Keratinocyte (primary cell): ENCODE measurements around the gene KRT1. TPM values are rescaled to one million over a fixed set of nuclear protein-coding genes. Genes with fewer than 3 reads are reported as not detected.

Source experiments
- DNase-seq: peaks from one replicate; pipeline ENCODE4 v3.0.0-alpha.2; 2011; ENCODE audit warnings: low read depth, missing footprints, low spot score
- FAIRE-seq: peaks from 2 replicates; lab custom pipeline; 2011; peaks lifted over from hg19 to GRCh38; lab: Jason Lieb, UNC
- H2AFZ ChIP-seq: 2 replicates; pipeline ENCODE4 v1.6.0; 2012; ENCODE audit warnings: low read length, control low read depth, inconsistent platforms; ENCODE audit not compliant: control insufficient read depth
- H3K27ac ChIP-seq: 2 replicates; pipeline ENCODE4 v1.5.1; 2011; ENCODE audit warnings: low read length; ENCODE audit not compliant: control insufficient read depth, insufficient read depth
- H3K27me3 ChIP-seq: 3 replicates; pipeline ENCODE4 v1.6.0; 2011; ENCODE audit warnings: low read length; ENCODE audit not compliant: control insufficient read depth, insufficient read depth; ENCODE audit errors: extremely low read depth
- H3K36me3 ChIP-seq, 2 experiments: 2 replicates in 1 of 2; 3 replicates in 1 of 2; pipeline ENCODE4 v1.5.1; 2011; ENCODE audit warnings: low read length in 2 of 2, mild to moderate bottlenecking in 1 of 2; ENCODE audit not compliant: control insufficient read depth in 2 of 2, insufficient read depth in 2 of 2; ENCODE audit errors: extremely low read depth in 1 of 2
- H3K4me1 ChIP-seq: 3 replicates; pipeline ENCODE4 v1.5.1; 2011; ENCODE audit warnings: low read length; ENCODE audit not compliant: control insufficient read depth, insufficient read depth; ENCODE audit errors: extremely low read depth
- H3K4me2 ChIP-seq: 3 replicates; pipeline ENCODE4 v1.6.0; 2011; ENCODE audit warnings: low read depth, low read length; ENCODE audit not compliant: control insufficient read depth, insufficient read depth; ENCODE audit errors: extremely low read depth
- H3K4me3 ChIP-seq, 3 experiments: fragments of 200-600 bp in 1 of 3; sonication (generic) in 1 of 3; 2 replicates in 2 of 3; 3 replicates in 1 of 3; pipeline ENCODE4 v1.5.1; 2011 to 2016; ENCODE audit warnings: low read length in 3 of 3, mild to moderate bottlenecking in 3 of 3, control low read depth in 2 of 3, inconsistent platforms in 1 of 3, low read depth in 1 of 3, mixed read lengths in 1 of 3, mixed run types in 1 of 3, moderate library complexity in 1 of 3; ENCODE audit not compliant: control insufficient read depth in 2 of 3, insufficient read depth in 2 of 3; ENCODE audit errors: extremely low read depth in 1 of 3
- H3K79me2 ChIP-seq: 2 replicates; pipeline ENCODE4 v1.6.0; 2012; ENCODE audit warnings: low read length; ENCODE audit not compliant: control insufficient read depth, insufficient read depth
- H3K9ac ChIP-seq: 3 replicates; pipeline ENCODE4 v1.6.0; 2011; ENCODE audit warnings: low read length; ENCODE audit not compliant: control insufficient read depth, insufficient read depth; ENCODE audit errors: extremely low read depth
- H3K9me1 ChIP-seq: 3 replicates; pipeline ENCODE4 v1.6.0; 2011; ENCODE audit warnings: low read length; ENCODE audit not compliant: control insufficient read depth, insufficient read depth; ENCODE audit errors: extremely low read depth
- H3K9me3 ChIP-seq: 2 replicates; pipeline ENCODE4 v1.5.1; 2012; ENCODE audit warnings: low read depth, low read length; ENCODE audit not compliant: control insufficient read depth
- H4K20me1 ChIP-seq: 3 replicates; pipeline ENCODE4 v1.6.0; 2011; ENCODE audit warnings: low read length; ENCODE audit not compliant: control insufficient read depth, insufficient read depth; ENCODE audit errors: extremely low read depth
- CTCF ChIP-seq, 3 experiments: IDR thresholded peaks in 1 of 3; conservative IDR thresholded peaks in 1 of 3; optimal IDR thresholded peaks in 1 of 3; 2 replicates in 2 of 3; 3 replicates in 1 of 3; pipeline versions ENCODE3 to v1.5.1; 2011; ENCODE audit warnings: low read length in 3 of 3, mild to moderate bottlenecking in 3 of 3, moderate library complexity in 2 of 3, control low read depth in 1 of 3, inconsistent platforms in 1 of 3; ENCODE audit not compliant: insufficient read depth in 2 of 3; ENCODE audit errors: extremely low read depth in 1 of 3
- EZH2 ChIP-seq: IDR thresholded peaks from one replicate; pipeline ENCODE4 v1.6.1; 2012; ENCODE audit warnings: inconsistent platforms, mild to moderate bottlenecking, low read length, moderate library complexity
- dilution Hi-C: fragments of 300-500 bp; cut with MboI; formaldehyde crosslinking; loops from one replicate; pipeline ENCODE4 v1.7.0; 2020; ENCODE audit warnings: low sequenced_read_pairs; ENCODE audit not compliant: extremely low pct_ligation_motif_present
- polyA plus RNA-seq, 5 experiments: library from polyadenylated mRNA; depleted of rRNA in 3 of 5; stranded (reverse) in 3 of 5; stranded (forward) in 1 of 5; unstranded in 1 of 5; fragments of >200 nt; gene quantifications; 1 replicate in 1 of 5; 2 replicates in 3 of 5; 3 replicates in 1 of 5; pipeline versions ENCODE4 v1.2.1 to v1.2.3, GENCODE V29; 2011 to 2012; ENCODE audit warnings: missing spikeins in 2 of 5, low read depth in 1 of 5, low replicate concordance in 1 of 5

Gene KRT1
- polyA plus RNA-seq, 1 donor (not counting 4 experiments of a cell fraction or from before 2014, with no cell fraction given), result 92.2 TPM

GRCh38 chr12:52691841-52692150 lies 11.6 kb upstream of the KRT1 start:
- no peaks in the 10 kb centered on the region for H4K20me1 ChIP-seq
- H3K4me3 ChIP-seq, result no peak overlapping the region
- no peaks in the 10 kb centered on the region for H3K9me1 ChIP-seq
- H3K9ac ChIP-seq, result no peak overlapping the region
- H2AFZ ChIP-seq, result no peak overlapping the region
- H3K4me2 ChIP-seq, result no peak overlapping the region
- H3K4me1 ChIP-seq, result peaks cover 15% of the 10 kb centered on the region
- no peaks in the 10 kb centered on the region for H3K9me3 ChIP-seq
- no peak for DNase-seq
- H3K27me3 ChIP-seq, result peaks cover 33% of the 10 kb centered on the region
- H3K79me2 ChIP-seq, result no peaks in the 10 kb centered on the region
- FAIRE-seq, result no peak
- no peaks in the 10 kb centered on the region for H3K36me3 ChIP-seq
- TF ChIP-seq CTCF (optimal IDR thresholded peaks at IDR 0.05 in 1 of 3, IDR thresholded peaks at IDR 0.05 in 1 of 3, conservative IDR thresholded peaks at IDR 0.05 in 1 of 3; ENCODE audit: extremely low read depth in 1 of 3, insufficient read depth in 2 of 3, low read length in 3 of 3) (no peak), EZH2 (no peak)
- dilution Hi-C loops, result no loop called here
- no peak overlapping the region for H3K27ac ChIP-seq

- DNase-seq (no peak), FAIRE-seq (no peak)
- H3K9me1 ChIP-seq, result no peaks in the 10 kb centered on the region
- H3K79me2 ChIP-seq, result no peaks in the 10 kb centered on the region
- H3K27me3 ChIP-seq, result peaks cover 33% of the 10 kb centered on the region
- H4K20me1 ChIP-seq, result no peaks in the 10 kb centered on the region
- H3K4me1 ChIP-seq, result peaks cover 15% of the 10 kb centered on the region
- peak overlapping the region; percentile 41 for H3K4me2 ChIP-seq
- no peaks in the 10 kb centered on the region for H3K9me3 ChIP-seq
- H3K4me3 ChIP-seq, result no peak overlapping the region
- peak overlapping the region; percentile 9 for H3K9ac ChIP-seq
- dilution Hi-C loops, result no loop called here
- H3K36me3 ChIP-seq, result no peaks in the 10 kb centered on the region
- H3K27ac ChIP-seq, result no peak overlapping the region
- H2AFZ ChIP-seq, result peak overlapping the region; percentile 40
- TF ChIP-seq CTCF (optimal IDR thresholded peaks at IDR 0.05 in 1 of 3, IDR thresholded peaks at IDR 0.05 in 1 of 3, conservative IDR thresholded peaks at IDR 0.05 in 1 of 3; ENCODE audit: extremely low read depth in 1 of 3, insufficient read depth in 2 of 3, low read length in 3 of 3), result no peak
- TF ChIP-seq EZH2, result peak; percentile 36
Measured at GRCh38 chr12:52691076-52691840, 11.1 kb upstream of the KRT1 start.
